Large intestine (tissue), 3 donors: Measurements from ENCODE around the gene HAND1. TPM values are rescaled to one million over a fixed set of nuclear protein-coding genes. Genes with fewer than 3 reads are reported as not detected.

ENCODE experiments used
- DNase-seq, 2 donors: peaks; one replicate each; pipeline versions ENCODE4 v3.0.0 to v3.0.0-alpha.2; 2013
- H3K27ac ChIP-seq: one replicate; pipeline ENCODE4 v1.5.1; 2013; ENCODE audit warnings: low read length
- H3K27me3 ChIP-seq: 2 replicates; pipeline ENCODE4 v1.6.1; 2013; ENCODE audit warnings: low read length; ENCODE audit not compliant: control insufficient read depth, insufficient read depth
- H3K36me3 ChIP-seq: 2 replicates; pipeline ENCODE4 v1.6.1; 2013; ENCODE audit warnings: low read length; ENCODE audit not compliant: control insufficient read depth, insufficient read depth
- H3K4me1 ChIP-seq: one replicate; pipeline ENCODE4 v1.6.1; 2013; ENCODE audit warnings: low read length; ENCODE audit not compliant: control insufficient read depth, insufficient read depth
- H3K4me3 ChIP-seq: one replicate; pipeline ENCODE4 v1.5.1; 2013; ENCODE audit warnings: low read length
- H3K9me3 ChIP-seq: one replicate; pipeline ENCODE4 v1.6.1; 2013; ENCODE audit warnings: mild to moderate bottlenecking, low read depth, low read length, moderate library complexity; ENCODE audit not compliant: control insufficient read depth
- WGBS: methylation state at CpG from one replicate; pipeline ENCODE4 v1.1.5; 2013; ENCODE audit warnings: low lambda C conversion rate; ENCODE audit not compliant: insufficient coverage; 5-methylcytosine and 5-hydroxymethylcytosine counted together
- polyA plus RNA-seq: library from polyadenylated mRNA; unstranded; fragments of 120-200 nt; gene quantifications from one replicate; pipeline ENCODE4 v1.2.1, GENCODE V29; 2013

The HAND1 gene
- polyA plus RNA-seq, 1 donor: 7.8 TPM

DNA sequence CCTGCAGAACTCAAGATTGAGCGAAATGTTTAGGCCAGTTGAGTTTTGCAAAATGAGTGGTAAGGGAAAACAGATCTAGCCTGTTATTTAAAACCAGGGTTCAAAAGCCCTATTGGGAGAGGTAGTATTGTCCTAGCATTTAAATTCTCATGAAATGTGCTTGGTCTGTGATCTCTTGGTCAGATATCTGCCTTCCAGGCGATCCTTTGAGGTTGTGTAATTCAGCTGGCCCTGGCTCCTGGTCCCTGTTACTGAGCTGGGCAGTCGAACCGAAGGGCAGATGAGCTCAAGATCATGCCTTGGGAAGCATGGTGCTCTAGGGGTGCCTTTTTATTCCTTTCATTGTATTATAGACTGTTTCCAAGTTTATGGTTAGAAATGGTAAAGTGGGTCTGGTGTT is 17.9 kb downstream of the HAND1 start:
- WGBS: 90% methylated on average over 2 of the region's 4 CpGs
- H3K36me3 ChIP-seq: peaks cover 34% of the 10 kb centered on the region
- no peaks in the 10 kb centered on the region for H3K4me1 ChIP-seq
- no peak overlapping the region for H3K4me3 ChIP-seq
- no peaks in the 10 kb centered on the region for H3K27me3 ChIP-seq
- H3K9me3 ChIP-seq: no peaks in the 10 kb centered on the region
- H3K27ac ChIP-seq: no peak overlapping the region
- no peak for DNase-seq

DNA sequence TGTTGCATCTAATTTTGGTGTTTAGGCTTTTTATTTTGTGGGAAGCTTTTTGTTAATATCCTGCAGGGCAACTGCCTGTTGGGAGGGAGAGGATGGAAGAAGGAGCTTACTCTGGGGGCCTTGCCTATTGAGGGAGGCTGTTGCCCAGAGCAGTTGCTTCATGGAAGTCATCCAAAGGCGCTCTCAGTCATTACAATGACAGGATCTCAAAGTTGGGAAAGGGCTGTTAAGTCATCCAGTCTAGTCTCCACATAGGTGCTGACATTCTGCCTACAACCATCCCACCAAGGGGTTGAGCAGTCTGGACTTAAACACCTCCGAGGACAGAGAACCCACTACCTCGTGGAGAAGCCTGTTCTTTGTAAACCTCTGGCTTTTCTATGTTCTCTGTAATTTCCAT is 19.0 kb downstream of the HAND1 start:
- Histone ChIP-seq H3K9me3 (no peaks in the 10 kb centered on the region), H3K4me1 (no peaks in the 10 kb centered on the region), H3K36me3 (peaks cover 45% of the 10 kb centered on the region), H3K4me3 (no peak overlapping the region), H3K27ac (no peak overlapping the region), H3K27me3 (no peaks in the 10 kb centered on the region)
- no peak for DNase-seq
- WGBS: 100% methylated on average over 1 of the region's 3 CpGs

DNA sequence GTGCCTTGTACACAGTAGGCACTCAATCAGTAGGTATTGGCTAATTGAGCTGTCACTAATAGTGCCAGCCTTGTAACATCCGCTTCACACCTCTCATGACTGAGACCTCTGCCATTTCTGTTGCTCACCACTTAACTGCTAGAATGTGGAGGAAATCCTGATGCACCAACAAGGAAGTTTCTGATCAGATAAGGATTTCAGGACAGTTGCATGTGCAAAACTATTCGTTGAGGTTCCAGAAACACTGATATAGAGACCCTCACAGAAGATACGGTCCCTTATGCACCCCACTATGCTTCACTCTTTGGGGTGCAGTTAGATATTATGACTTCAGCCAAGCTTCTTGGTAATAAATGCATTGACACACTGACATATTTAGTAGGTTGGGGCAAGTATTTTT is 21.5 kb downstream of the HAND1 start:
- H3K4me1 ChIP-seq: no peaks in the 10 kb centered on the region
- H3K9me3 ChIP-seq: no peaks in the 10 kb centered on the region
- peaks cover 69% of the 10 kb centered on the region for H3K36me3 ChIP-seq
- no peak for DNase-seq
- H3K4me3 ChIP-seq: no peak overlapping the region
- H3K27me3 ChIP-seq: no peaks in the 10 kb centered on the region
- no CpG with 5 or more reads among the region's 3 CpGs for WGBS
- H3K27ac ChIP-seq: no peak overlapping the region

DNA sequence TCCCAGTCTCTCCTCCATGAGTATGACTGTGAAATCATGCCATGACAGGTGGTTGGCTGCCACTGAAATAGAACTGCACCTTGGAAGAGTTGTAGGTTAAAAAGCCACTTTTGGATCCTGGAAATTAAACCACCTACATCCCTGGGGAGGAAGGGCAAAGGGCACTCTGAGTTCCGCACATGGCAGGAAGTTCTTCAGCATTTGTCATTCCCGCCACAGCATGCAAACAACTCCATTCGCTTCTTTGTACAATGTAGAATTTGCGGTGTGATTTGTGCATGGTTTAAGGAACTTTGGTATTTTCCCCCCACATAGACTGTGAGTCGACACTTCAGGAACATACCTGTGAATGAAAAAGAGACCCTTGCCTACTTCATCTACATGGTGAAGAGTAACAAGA is 22.4 kb downstream of the HAND1 start:
- DNase-seq: no peak
- WGBS: no CpG with 5 or more reads among the region's 5 CpGs
- Histone ChIP-seq H3K36me3 (peaks cover 79% of the 10 kb centered on the region), H3K27me3 (no peaks in the 10 kb centered on the region), H3K4me1 (no peaks in the 10 kb centered on the region), H3K9me3 (no peaks in the 10 kb centered on the region), H3K27ac (no peak overlapping the region), H3K4me3 (no peak overlapping the region)

DNA sequence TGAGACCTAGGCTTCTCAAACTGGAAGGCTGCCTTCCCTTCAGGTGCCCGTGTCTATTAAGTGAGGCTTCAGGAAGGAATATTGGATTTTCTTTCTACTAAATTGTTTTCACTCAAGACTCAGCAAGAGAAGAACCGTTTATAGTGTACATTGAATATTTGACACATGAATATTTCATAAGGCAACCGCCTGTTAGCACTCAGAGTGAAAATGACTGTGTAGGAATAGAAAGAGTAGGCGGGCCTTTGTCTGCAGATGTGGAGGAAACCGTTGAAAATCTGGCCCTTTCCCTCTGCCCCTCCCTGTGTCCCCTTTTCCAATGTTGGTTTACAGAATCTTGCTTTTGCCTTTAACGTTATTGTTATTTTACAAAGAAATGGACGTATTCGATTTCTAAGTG is 26.1 kb downstream of the HAND1 start:
- DNase-seq: no peak
- no peak overlapping the region for H3K27ac ChIP-seq
- H3K27me3 ChIP-seq: no peaks in the 10 kb centered on the region
- peaks cover 67% of the 10 kb centered on the region for H3K36me3 ChIP-seq
- no peak overlapping the region for H3K4me3 ChIP-seq
- 97% methylated on average over 3 of the region's 8 CpGs for WGBS
- H3K9me3 ChIP-seq: no peaks in the 10 kb centered on the region
- H3K4me1 ChIP-seq: peaks cover 8% of the 10 kb centered on the region

DNA sequence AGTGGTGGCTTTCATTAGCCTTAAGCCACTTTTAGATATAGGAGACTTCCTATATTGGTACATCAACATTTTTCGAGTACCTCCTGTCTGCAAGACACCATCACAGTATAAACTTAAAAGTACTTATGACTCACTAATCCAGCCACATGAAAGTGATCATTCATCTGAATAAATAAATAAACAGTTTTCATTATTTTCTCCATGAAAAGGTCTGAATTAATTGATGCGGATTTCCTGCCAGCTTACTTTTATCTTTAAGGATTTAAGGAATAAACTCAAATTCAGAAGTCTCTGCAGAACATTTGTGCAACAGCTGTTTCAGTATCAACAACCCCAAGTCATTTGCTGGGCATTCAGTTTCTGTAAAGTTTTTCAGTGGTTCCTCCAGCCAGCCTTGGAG is 28.2 kb downstream of the HAND1 start:
- H3K27me3 ChIP-seq: no peaks in the 10 kb centered on the region
- 100% methylated on average over 1 of the region's 2 CpGs for WGBS
- no peaks in the 10 kb centered on the region for H3K9me3 ChIP-seq
- no peak overlapping the region for H3K27ac ChIP-seq
- H3K4me3 ChIP-seq: no peak overlapping the region
- peaks cover 8% of the 10 kb centered on the region for H3K4me1 ChIP-seq
- H3K36me3 ChIP-seq: peaks cover 48% of the 10 kb centered on the region
- DNase-seq: no peak

DNA sequence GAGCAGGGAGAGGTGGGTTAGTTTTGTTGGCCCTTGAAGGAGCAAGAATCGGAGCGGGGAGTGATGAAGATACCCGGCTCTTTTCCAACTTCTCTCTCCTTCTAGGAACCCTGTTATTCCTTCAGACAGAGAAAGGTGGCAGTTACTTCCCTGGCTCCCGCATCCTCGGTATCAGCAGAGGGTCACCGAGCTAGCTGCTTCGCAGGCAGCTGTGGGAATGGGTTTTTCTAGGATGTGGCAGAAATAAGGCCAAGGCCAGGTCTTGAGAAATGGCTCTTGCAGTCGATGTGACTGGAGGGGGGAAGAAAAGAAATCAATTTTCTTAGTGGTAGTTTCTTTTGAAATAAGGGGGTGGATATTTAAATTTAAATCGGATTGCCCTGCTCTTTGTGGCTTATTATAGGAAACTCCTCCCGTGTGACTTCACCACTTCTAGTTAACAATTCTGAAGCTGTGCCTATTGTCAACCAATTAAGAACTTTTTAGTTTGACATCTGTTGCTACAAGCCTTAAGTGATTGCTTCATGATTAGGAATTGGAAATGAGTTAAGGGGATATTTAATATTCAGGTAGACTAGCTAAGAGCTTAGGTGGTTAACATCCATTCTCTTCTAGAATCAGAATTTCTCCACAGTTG is 30.8 kb downstream of the HAND1 start:
- peaks cover 8% of the 10 kb centered on the region for H3K4me1 ChIP-seq
- no peaks in the 10 kb centered on the region for H3K9me3 ChIP-seq
- no CpG with 5 or more reads among the region's 10 CpGs for WGBS
- no peak for DNase-seq
- H3K4me3 ChIP-seq: peak overlapping the region; percentile 66
- no peaks in the 10 kb centered on the region for H3K27me3 ChIP-seq
- H3K36me3 ChIP-seq: peaks cover 32% of the 10 kb centered on the region
- peak overlapping the region; percentile 43 for H3K27ac ChIP-seq

DNA sequence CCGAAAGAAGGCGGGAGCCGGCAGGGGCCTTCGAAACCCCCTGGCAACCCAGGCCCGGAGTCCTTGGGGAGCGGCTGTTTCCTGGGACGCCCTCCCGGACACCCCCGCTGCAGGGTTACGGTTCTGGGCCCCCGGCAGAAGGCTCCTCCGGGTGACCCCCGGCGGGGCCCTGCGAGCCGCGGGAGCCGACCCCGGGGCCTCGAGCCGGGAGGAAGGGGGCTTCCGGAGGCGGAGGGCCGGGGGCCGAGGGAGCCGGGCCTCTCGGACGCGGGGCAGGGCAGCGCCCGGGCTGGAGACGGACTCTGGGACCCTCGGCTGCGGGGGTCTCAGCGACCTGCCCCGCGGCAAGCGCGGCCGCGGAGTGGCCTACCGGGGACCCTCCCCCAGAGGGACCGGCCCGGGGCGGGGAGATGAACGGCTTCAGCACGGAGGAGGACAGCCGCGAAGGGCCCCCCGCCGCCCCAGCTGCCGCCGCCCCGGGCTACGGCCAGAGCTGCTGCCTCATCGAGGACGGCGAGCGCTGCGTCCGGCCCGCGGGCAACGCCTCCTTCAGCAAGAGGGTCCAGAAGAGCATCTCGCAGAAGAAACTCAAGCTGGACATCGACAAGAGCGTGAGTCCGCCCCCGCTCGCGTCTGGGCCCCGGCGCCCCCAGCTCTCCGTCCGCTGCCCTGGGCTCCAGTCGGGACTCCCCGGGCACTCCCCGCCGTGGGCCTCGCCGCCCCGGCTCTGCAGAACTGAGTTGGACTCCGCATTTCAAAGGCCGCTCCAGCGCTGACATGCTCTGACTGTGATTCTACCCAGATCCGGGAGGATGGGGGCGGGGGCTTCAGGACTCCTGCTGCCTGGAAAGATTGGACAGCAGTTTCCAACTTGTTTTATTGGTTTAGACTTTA is 31.6 kb downstream of the HAND1 start:
- Histone ChIP-seq H3K36me3 (peaks cover 32% of the 10 kb centered on the region), H3K27ac (peak overlapping the region; percentile 49), H3K9me3 (no peaks in the 10 kb centered on the region), H3K4me3 (peak overlapping the region; percentile 66), H3K27me3 (no peaks in the 10 kb centered on the region), H3K4me1 (peaks cover 8% of the 10 kb centered on the region)
- WGBS: no CpG with 5 or more reads among the region's 87 CpGs
- DNase-seq: peak; percentile 40 to 77

DNA sequence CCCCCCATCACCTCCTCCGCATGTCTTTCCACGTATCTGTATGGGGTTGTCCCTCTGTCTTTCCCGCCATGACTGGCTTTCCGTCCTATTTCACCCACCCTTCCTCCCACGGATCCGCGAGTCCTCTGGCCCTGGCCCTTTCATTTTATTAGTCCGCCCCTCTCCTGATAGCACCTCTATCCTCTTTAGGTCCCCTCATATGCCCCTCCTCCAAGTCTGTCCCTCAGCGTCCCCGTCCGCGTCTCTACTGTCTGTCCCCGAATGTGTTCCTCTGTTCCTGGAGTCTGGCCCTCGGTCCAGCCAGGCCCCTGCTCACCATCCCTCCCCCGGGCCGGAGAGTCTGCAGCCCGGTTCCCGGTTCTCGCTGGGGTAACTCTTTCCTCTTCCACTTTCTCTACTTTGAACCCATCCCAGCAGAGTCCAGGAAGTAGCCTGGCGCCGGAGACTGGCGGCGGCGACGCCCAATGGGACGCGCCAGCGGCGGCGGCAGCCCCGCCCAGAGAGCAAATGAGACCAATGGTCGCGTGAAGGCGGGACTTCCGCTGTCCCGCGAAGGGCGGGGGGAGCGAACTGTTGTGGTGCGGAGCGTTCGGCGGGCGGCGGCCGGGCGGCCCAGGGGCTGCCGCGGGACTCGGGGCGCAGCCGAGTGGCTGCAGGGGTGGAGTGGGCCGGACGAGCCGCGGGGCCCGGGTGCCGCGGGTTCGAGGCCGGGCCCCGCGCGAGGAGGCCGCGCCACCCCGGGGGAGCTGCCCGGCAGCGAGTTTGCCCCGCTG is 32.4 kb downstream of the HAND1 start, which contains the start of gene SAP30L:
Gene SAP30L (plus strand): TSS at position 576 of the 773 bp plus-strand sequence. CDS start 608 bp downstream, outside the sequence.
- no CpG with 5 or more reads among the region's 70 CpGs for WGBS
- H3K27ac ChIP-seq: peak within 1 kb of the TSS; percentile 64
- peaks cover 8% of the 10 kb centered on the region for H3K4me1 ChIP-seq

More for the DNA sequence above, 32.4 kb downstream of the HAND1 start, which contains the start of gene SAP30L:
- no peaks in the 10 kb centered on the region for H3K9me3 ChIP-seq
- peak; percentile 93 to 98 for DNase-seq
- peak within 1 kb of the TSS; percentile 66 for H3K4me3 ChIP-seq
- H3K36me3 ChIP-seq: peaks cover 32% of the 10 kb centered on the region
- H3K27me3 ChIP-seq: no peaks in the 10 kb centered on the region
